Colonic mucosa (tissue), 4 donors: ENCODE results near the gene KRT84. TPM values are rescaled to one million over a fixed set of nuclear protein-coding genes. Genes with fewer than 3 reads are reported as not detected.

Source experiments
- DNase-seq: peaks from one replicate; pipeline ENCODE4 v3.0.0-alpha.2; 2020
- H3K27ac ChIP-seq: fragments of 200-600 bp; one replicate; pipeline ENCODE4 v1.8.0; 2021
- H3K27me3 ChIP-seq: fragments of 200-600 bp; one replicate; pipeline ENCODE4 v1.8.0; 2021
- H3K36me3 ChIP-seq: fragments of 200-600 bp; one replicate; pipeline ENCODE4 v1.8.0; 2021
- H3K4me1 ChIP-seq: fragments of 200-600 bp; one replicate; pipeline ENCODE4 v1.8.0; 2021; ENCODE audit warnings: mild to moderate bottlenecking
- H3K4me3 ChIP-seq: fragments of 200-600 bp; one replicate; pipeline ENCODE4 v1.8.0; 2021
- H3K9ac ChIP-seq, 2 donors: one replicate each; pipeline ENCODE4 v1.7.0; 2013; ENCODE audit warnings: control low read depth in 2 of 2, low read depth in 2 of 2, low read length in 2 of 2
- H3K9me3 ChIP-seq: fragments of 200-600 bp; one replicate; pipeline ENCODE4 v1.8.0; 2021
- CTCF ChIP-seq: fragments of 200-600 bp; IDR thresholded peaks from one replicate; pipeline ENCODE4 v1.8.0; 2022; ENCODE audit warnings: antibody characterized with exemption, mild to moderate bottlenecking
- intact Hi-C: fragments of 100-400 bp; cut with DNase I; formaldehyde crosslinking; loops from one replicate; pipeline ENCODE4 v1.14.1; 2022
- total RNA-seq, 2 donors: library from RNA; stranded (reverse); fragmentation: NEBNext Ultra II Directional in 1 of 2; extraction: Animal tissue kit (Norgen Biotek cat#: 25700) in 1 of 2; gene quantifications; one replicate each; pipeline ENCODE4 v1.2.1, GENCODE V29; 2021
- donor health status: healthy.
- donor health status: DM: no; HTN: no; CAD: no.
- donor health status: DM: no; HTN: no; CAD: no.

The KRT84 gene
- total RNA-seq, 2 donors from 2014 or later, result not detected

GRCh38 chr12:52372216-52373154 is 13.0 kb downstream of the KRT84 start:
- Histone ChIP-seq H3K36me3 (no peaks in the 10 kb centered on the region), H3K4me3 (no peak overlapping the region), H3K27ac (no peak overlapping the region), H3K9ac (no peak overlapping the region), H3K27me3 (no peaks in the 10 kb centered on the region), H3K4me1 (no peaks in the 10 kb centered on the region), H3K9me3 (no peaks in the 10 kb centered on the region)
- peak; percentile 77 for DNase-seq
- intact Hi-C loops, result loop anchor here (5.0 to 10.0 kb wide), 3 partner anchors 210 to 602 kb away; no protein-coding TSS in a partner anchor
- TF ChIP-seq CTCF, result peak; percentile 66

GRCh38 chr12:52371716-52372115 is 13.7 kb downstream of the KRT84 start:
- Histone ChIP-seq H3K9ac (no peak overlapping the region), H3K4me1 (no peaks in the 10 kb centered on the region), H3K27me3 (no peaks in the 10 kb centered on the region), H3K4me3 (no peak overlapping the region), H3K9me3 (no peaks in the 10 kb centered on the region), H3K27ac (no peak overlapping the region), H3K36me3 (no peaks in the 10 kb centered on the region)
- intact Hi-C loops, result loop anchor here (5.0 to 10.0 kb wide), 3 partner anchors 211 to 603 kb away; no protein-coding TSS in a partner anchor
- TF ChIP-seq CTCF, result no peak
- no peak for DNase-seq

GRCh38 chr12:52370926-52371608 is 14.4 kb downstream of the KRT84 start:
- DNase-seq, result peak; percentile 49
- no peak for TF ChIP-seq CTCF
- H3K9ac ChIP-seq, result no peak overlapping the region
- intact Hi-C loops, result loop anchor here (5.0 to 10.0 kb wide), 3 partner anchors 211 to 604 kb away; no protein-coding TSS in a partner anchor
- H3K36me3 ChIP-seq, result no peaks in the 10 kb centered on the region
- no peaks in the 10 kb centered on the region for H3K27me3 ChIP-seq
- H3K27ac ChIP-seq, result no peak overlapping the region
- no peaks in the 10 kb centered on the region for H3K9me3 ChIP-seq
- H3K4me3 ChIP-seq, result no peak overlapping the region
- H3K4me1 ChIP-seq, result no peaks in the 10 kb centered on the region

- Histone ChIP-seq H3K4me3 (no peak overlapping the region), H3K27ac (no peak overlapping the region), H3K9ac (no peak overlapping the region), H3K36me3 (no peaks in the 10 kb centered on the region), H3K27me3 (no peaks in the 10 kb centered on the region), H3K4me1 (no peaks in the 10 kb centered on the region), H3K9me3 (no peaks in the 10 kb centered on the region)
- intact Hi-C loops, result loop anchor here (5.0 to 10.0 kb wide), 3 partner anchors 212 to 605 kb away; no protein-coding TSS in a partner anchor
- no peak for DNase-seq
- TF ChIP-seq CTCF, result no peak
Measured at GRCh38 chr12:52369809-52370208, 15.6 kb downstream of the KRT84 start.

- Histone ChIP-seq H3K27ac (no peak overlapping the region), H3K27me3 (no peaks in the 10 kb centered on the region), H3K4me3 (no peak overlapping the region), H3K9ac (no peak overlapping the region), H3K36me3 (no peaks in the 10 kb centered on the region), H3K9me3 (no peaks in the 10 kb centered on the region), H3K4me1 (no peaks in the 10 kb centered on the region)
- no peak for TF ChIP-seq CTCF
- no peak for DNase-seq
- intact Hi-C loops, result no loop called here
Measured at GRCh38 chr12:52369211-52369610, 16.2 kb downstream of the KRT84 start.
